ENCODE data around the gene HOXD1. TPM values are rescaled to one million over a fixed set of nuclear protein-coding genes. Genes with fewer than 3 reads are reported as not detected.

Gene HOXD1
- total and polyA plus RNA-seq, 2 donors (not counting 3 experiments of a cell fraction or from before 2014, with no cell fraction given) = 6.6 to 10.4 TPM

- H3K4me1 ChIP-seq (ENCODE audit: control insufficient read depth, extremely low read depth, insufficient read depth, low read length) = peaks cover 44% of the 10 kb centered on the region
- no peaks in the 10 kb centered on the region for H3K27me3 ChIP-seq (ENCODE audit: control insufficient read depth in 2 of 2, insufficient read depth in 2 of 2, low read length in 2 of 2)
- intact Hi-C loops (cut with micrococcal nuclease) (loop anchor here (1.0 kb wide), 2 partner anchors 10 to 280 kb away; partner anchors contain the start of gene HOXD8), dilution Hi-C loops (cut with MboI; ENCODE audit: extremely low pct_ligation_motif_present, low sequenced_read_pairs) (loop anchor here (25.0 kb wide), 1 partner anchor 498 kb away; no protein-coding TSS in a partner anchor)
- H3K79me2 ChIP-seq (ENCODE audit: control insufficient read depth, insufficient read depth, low read length) = peaks cover 69% of the 10 kb centered on the region
- H4K20me1 ChIP-seq (replicated peaks; ENCODE audit: control insufficient read depth, extremely low read depth, insufficient read depth, low read length) = no peaks in the 10 kb centered on the region
- H2AFZ ChIP-seq (ENCODE audit: low read depth, low read length) = peak overlapping the region; percentile 52
- DNase-seq (ENCODE audit: low read depth, low spot score) (peak; percentile 74), FAIRE-seq (peak; percentile 28)
- no peaks in the 10 kb centered on the region for H3K9me3 ChIP-seq (replicated peaks; ENCODE audit: control insufficient read depth, insufficient read depth, low read length)
- TSS peak; percentile 29 for BruUV-seq (replicated peaks)
- peak overlapping the region in 2 of 3 experiments; percentile 73 to 91 for H3K4me3 ChIP-seq (replicated peaks in 1 of 3; ENCODE audit: insufficient read depth in 1 of 3, low read depth in 1 of 3, low read length in 3 of 3)
- ChIA-PET POLR2A (interaction anchor here (0.7 to 2.5 kb wide), 5 partner anchors 50 to 515 kb away, joined by 3 to 13 read pairs (median 5); no protein-coding TSS in a partner anchor), CTCF (interaction anchor here (0.6 to 9.3 kb wide), 20 partner anchors 10 to 1009 kb away, joined by 3 to 338 read pairs (median 8); partner anchors contain the start of genes HOXD4 and HOXD8)
- H3K27ac ChIP-seq (ENCODE audit: insufficient read depth, low read depth, low read length) = peak overlapping the region; percentile 73
- H3K9ac ChIP-seq (replicated peaks; ENCODE audit: extremely low read depth, insufficient read depth, low read length) = peak overlapping the region; percentile 66
- H3K36me3 ChIP-seq (ENCODE audit: control insufficient read depth in 2 of 2, extremely low read depth in 1 of 2, insufficient read depth in 2 of 2, low read length in 2 of 2) = no peaks in the 10 kb centered on the region
- H3K9me1 ChIP-seq (replicated peaks; ENCODE audit: control insufficient read depth, extremely low read depth, insufficient read depth, low read length) = no peaks in the 10 kb centered on the region
- TF ChIP-seq GATA2 (IDR thresholded peaks at IDR 0.05; ENCODE audit: insufficient read depth, insufficient read length, low read depth, low read length) = peak; percentile 42
- TF ChIP-seq POLR2A (IDR thresholded peaks at IDR 0.05; ENCODE audit: low read depth, low read length) = peak; percentile 50
- no peak for TF ChIP-seq MYC (IDR thresholded peaks at IDR 0.05; ENCODE audit: low read depth, low read length)
- no peak for TF ChIP-seq CTCF (IDR thresholded peaks at IDR 0.05; ENCODE audit: extremely low read depth in 1 of 2, insufficient read depth in 1 of 2, low read depth in 1 of 2, low read length in 2 of 2)
- H3K4me2 ChIP-seq (ENCODE audit: insufficient read depth, low read length) = peak overlapping the region; percentile 99
Measured at GRCh38 chr2:176138923-176139660, 49.4 kb upstream of the HOXD1 start.

Measured in endothelial cell of umbilical vein (primary cell).